ENCODE data around the gene SPHK2. TPM values are rescaled to one million over a fixed set of nuclear protein-coding genes. Genes with fewer than 3 reads are reported as not detected.

The SPHK2 gene
- total and polyA plus RNA-seq, 2 experiments from 2014 or later, result 18.3 to 50.3 TPM

DNA sequence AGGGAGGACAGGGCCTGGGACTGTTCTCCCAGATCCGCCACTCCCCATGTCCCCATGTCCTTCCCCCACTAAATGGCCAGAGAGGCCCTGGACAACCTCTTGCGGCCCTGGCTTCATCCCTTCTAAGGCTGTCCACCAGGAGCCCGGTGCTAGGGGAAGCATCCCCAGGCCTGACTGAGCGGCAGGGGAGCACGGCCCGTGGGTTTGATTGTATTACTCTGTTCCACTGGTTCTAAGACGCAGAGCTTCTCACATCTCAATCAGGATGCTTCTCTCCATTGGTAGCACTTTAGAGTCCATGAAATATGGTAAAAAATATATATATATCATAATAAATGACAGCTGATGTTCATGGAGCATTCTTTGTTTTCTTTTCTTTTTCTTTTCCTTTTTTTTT is 11.9 kb upstream of the SPHK2 start (continued):
- TF ChIP-seq ZNF331 (CRISPR knock-in tag; IDR thresholded peaks at IDR 0.05; ENCODE audit: low read depth) (no peak), CREB1 (CRISPR knock-in tag; IDR thresholded peaks at IDR 0.05; ENCODE audit: low read depth) (no peak), JUNB (IDR thresholded peaks at IDR 0.05; ENCODE audit: unreplicated experiment) (no peak), NANOG (IDR thresholded peaks at IDR 0.05; ENCODE audit: borderline replicate concordance) (no peak)
- TF ChIP-seq, protein P1, sequence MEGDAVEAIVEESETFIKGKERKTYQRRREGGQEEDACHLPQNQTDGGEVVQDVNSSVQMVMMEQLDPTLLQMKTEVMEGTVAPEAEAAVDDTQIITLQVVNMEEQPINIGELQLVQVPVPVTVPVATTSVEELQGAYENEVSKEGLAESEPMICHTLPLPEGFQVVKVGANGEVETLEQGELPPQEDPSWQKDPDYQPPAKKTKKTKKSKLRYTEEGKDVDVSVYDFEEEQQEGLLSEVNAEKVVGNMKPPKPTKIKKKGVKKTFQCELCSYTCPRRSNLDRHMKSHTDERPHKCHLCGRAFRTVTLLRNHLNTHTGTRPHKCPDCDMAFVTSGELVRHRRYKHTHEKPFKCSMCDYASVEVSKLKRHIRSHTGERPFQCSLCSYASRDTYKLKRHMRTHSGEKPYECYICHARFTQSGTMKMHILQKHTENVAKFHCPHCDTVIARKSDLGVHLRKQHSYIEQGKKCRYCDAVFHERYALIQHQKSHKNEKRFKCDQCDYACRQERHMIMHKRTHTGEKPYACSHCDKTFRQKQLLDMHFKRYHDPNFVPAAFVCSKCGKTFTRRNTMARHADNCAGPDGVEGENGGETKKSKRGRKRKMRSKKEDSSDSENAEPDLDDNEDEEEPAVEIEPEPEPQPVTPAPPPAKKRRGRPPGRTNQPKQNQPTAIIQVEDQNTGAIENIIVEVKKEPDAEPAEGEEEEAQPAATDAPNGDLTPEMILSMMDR (conservative IDR thresholded peaks at IDR 0.05; ENCODE audit: low read depth in 2 of 2), result no peak

DNA sequence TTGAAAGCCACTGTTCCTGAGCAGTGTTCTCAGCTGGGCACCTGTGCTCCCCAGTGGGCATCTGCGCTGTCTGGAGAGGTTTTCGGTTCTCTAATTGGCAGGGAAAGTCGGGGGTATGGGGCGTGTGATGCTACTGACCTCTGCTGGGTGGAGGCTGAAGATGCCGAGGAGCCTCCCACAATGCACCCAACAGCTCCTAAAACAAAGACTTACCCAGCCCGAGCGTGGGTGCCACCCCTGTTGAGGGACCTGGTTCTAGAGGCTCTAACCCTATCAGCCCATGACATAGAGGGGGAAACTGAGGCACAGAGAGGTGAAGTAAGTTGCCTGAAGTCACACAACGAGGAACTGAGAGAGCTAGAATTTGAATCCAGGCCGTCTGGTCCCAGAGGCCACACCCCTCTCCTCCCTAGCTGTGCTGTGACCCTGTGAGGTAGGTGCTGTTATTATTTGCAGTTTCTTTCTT is 10.5 kb upstream of the SPHK2 start:
- no peaks in the 10 kb centered on the region; the same call in 2 of the 3 replicates for H3K9me3 Mint-ChIP-seq
- Histone ChIP-seq H3K79me2 (replicated peaks; ENCODE audit: insufficient read depth) (no peaks in the 10 kb centered on the region), H3K4me1 (ENCODE audit: insufficient read depth) (peaks cover 4% of the 10 kb centered on the region; the same call in 1 of the 2 replicates), H3K27me3 (ENCODE audit: insufficient read depth) (no peaks in the 10 kb centered on the region), H3K4me2 (no peak overlapping the region), H3K4me3 (no peak overlapping the region), H3K27ac (ENCODE audit: low read depth) (no peak overlapping the region), H3F3A (replicated peaks; ENCODE audit: low read depth) (peaks cover 5% of the 10 kb centered on the region; the same call in 1 of the 2 replicates), H3K9me2 (ENCODE audit: insufficient read depth) (no peaks in the 10 kb centered on the region), H4K20me1 (replicated peaks; ENCODE audit: insufficient read depth) (no peaks in the 10 kb centered on the region), H3K36me3 (ENCODE audit: insufficient read depth) (no peaks in the 10 kb centered on the region), H2AFZ (0 out of 2 replicates have a peak overlapping the region, but pooled peaks have one; percentile 76)
- H3K4me3 Mint-ChIP-seq, result peak overlapping the region; percentile 23; the same call in 1 of the 3 replicates
- peak; percentile 82 for DNase-seq (ENCODE audit: low spot score)
- H3K27ac Mint-ChIP-seq, result peak overlapping the region; percentile 84; the same call in 1 of the 2 replicates
- peaks cover 8% of the 10 kb centered on the region for H3K36me3 Mint-ChIP-seq (ENCODE audit: low read depth)
- TF ChIP-seq, protein P1 (conservative IDR thresholded peaks at IDR 0.05; ENCODE audit: low read depth in 2 of 2), result peak; percentile 64 to 89
- TF ChIP-seq STAT1 (IDR thresholded peaks at IDR 0.05; ENCODE audit: unreplicated experiment), result no peak
- ATAC-seq, result peak; percentile 79
- peaks cover 7% of the 10 kb centered on the region for H3K4me1 Mint-ChIP-seq
- H3K27me3 Mint-ChIP-seq (ENCODE audit: insufficient read depth, low read depth, poor library complexity), result peaks cover 17% of the 10 kb centered on the region

- no peaks in the 10 kb centered on the region; the same call in 2 of the 3 replicates for H3K9me3 Mint-ChIP-seq
- H3K4me2 ChIP-seq, result no peak overlapping the region
- no peaks in the 10 kb centered on the region for H3K27me3 ChIP-seq (ENCODE audit: insufficient read depth)
- peaks cover 14% of the 10 kb centered on the region for H3K4me1 Mint-ChIP-seq
- H3K79me2 ChIP-seq (replicated peaks; ENCODE audit: insufficient read depth), result no peaks in the 10 kb centered on the region
- peaks cover 25% of the 10 kb centered on the region for H3K27me3 Mint-ChIP-seq (ENCODE audit: insufficient read depth, low read depth, poor library complexity)
- no peaks in the 10 kb centered on the region for H3K9me2 ChIP-seq (ENCODE audit: insufficient read depth)
- no peaks in the 10 kb centered on the region for H3K36me3 ChIP-seq (ENCODE audit: insufficient read depth)
- ATAC-seq, result no peak
- peaks cover 10% of the 10 kb centered on the region; the same call in 1 of the 2 replicates for H3K4me1 ChIP-seq (ENCODE audit: insufficient read depth)
- H3K27ac ChIP-seq (ENCODE audit: low read depth), result no peak overlapping the region
- H3F3A ChIP-seq (replicated peaks; ENCODE audit: low read depth), result peaks cover 8% of the 10 kb centered on the region; the same call in 1 of the 2 replicates
- H3K4me3 Mint-ChIP-seq, result no peak overlapping the region
- no peaks in the 10 kb centered on the region for H4K20me1 ChIP-seq (replicated peaks; ENCODE audit: insufficient read depth)
- H3K36me3 Mint-ChIP-seq (ENCODE audit: low read depth), result peaks cover 12% of the 10 kb centered on the region
- DNase-seq (ENCODE audit: low spot score), result no peak
- no peak overlapping the region for H2AFZ ChIP-seq
- H3K27ac Mint-ChIP-seq, result no peak overlapping the region
- H3K4me3 ChIP-seq, result no peak overlapping the region
- TF ChIP-seq, protein P2, sequence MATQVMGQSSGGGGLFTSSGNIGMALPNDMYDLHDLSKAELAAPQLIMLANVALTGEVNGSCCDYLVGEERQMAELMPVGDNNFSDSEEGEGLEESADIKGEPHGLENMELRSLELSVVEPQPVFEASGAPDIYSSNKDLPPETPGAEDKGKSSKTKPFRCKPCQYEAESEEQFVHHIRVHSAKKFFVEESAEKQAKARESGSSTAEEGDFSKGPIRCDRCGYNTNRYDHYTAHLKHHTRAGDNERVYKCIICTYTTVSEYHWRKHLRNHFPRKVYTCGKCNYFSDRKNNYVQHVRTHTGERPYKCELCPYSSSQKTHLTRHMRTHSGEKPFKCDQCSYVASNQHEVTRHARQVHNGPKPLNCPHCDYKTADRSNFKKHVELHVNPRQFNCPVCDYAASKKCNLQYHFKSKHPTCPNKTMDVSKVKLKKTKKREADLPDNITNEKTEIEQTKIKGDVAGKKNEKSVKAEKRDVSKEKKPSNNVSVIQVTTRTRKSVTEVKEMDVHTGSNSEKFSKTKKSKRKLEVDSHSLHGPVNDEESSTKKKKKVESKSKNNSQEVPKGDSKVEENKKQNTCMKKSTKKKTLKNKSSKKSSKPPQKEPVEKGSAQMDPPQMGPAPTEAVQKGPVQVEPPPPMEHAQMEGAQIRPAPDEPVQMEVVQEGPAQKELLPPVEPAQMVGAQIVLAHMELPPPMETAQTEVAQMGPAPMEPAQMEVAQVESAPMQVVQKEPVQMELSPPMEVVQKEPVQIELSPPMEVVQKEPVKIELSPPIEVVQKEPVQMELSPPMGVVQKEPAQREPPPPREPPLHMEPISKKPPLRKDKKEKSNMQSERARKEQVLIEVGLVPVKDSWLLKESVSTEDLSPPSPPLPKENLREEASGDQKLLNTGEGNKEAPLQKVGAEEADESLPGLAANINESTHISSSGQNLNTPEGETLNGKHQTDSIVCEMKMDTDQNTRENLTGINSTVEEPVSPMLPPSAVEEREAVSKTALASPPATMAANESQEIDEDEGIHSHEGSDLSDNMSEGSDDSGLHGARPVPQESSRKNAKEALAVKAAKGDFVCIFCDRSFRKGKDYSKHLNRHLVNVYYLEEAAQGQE (IDR thresholded peaks at IDR 0.05; ENCODE audit: unreplicated experiment), result no peak
Measured at GRCh38 chr19:48609571-48610108, 9.7 kb upstream of the SPHK2 start.

Measured in GM23338 (cell line).